Measurements from ENCODE around the gene FAM193B. TPM values are rescaled to one million over a fixed set of nuclear protein-coding genes. Genes with fewer than 3 reads are reported as not detected.
A peak's percentile ranks its signal among the peaks of the same experiment; 100 is the strongest.

Gene FAM193B
- total and polyA plus RNA-seq, 4 donors = 14.3 to 31.8 (median 15.8) TPM

DNA sequence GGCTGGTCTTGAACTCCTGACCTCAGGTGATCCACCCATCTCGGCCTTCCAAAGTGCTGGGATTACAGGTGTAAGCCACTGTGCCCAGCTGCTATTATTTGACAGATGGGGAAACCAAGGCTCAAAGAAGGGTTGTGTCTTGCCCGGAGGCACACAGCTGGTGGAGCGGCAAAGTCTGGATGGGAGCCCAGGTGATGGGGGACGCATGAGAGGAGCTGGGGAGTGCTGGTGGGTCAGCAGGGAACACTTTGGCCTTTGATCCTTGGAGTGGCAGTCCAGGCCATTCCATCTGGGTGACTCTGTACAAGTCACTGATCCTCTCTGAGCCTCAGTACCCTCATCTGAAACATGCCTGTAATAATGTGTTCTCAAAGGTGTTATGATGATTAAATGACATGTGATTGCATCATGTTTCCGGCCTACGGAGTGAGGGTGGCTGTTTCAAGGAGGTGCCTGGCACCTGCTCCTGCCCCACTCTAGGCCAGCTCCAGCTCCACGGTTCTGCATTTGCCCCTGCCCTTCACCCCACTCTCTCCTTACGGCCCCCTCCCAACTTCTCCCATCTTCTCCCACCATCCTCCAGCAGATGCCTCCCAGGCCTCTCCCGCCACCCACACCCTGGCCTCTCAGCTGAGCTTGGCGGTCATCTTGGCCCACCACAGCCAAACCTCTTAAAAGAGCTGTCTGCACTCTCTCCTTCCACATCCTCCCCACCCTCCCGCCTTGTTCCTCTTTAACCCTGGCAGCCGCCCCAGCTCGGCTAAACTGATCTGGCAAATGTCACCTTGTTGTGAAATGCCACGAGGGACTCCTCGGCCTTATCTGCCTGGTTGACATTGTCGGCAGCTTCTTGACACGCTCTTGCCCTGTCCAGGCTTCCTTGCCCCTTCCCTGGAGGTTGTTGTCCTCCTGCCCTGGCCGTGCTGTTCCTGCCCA, 75.4 kb downstream of the FAM193B start:
- peaks cover 5 to 19% (median 15%) of the 10 kb centered on the region in 4 donors for H3K4me1 ChIP-seq (ENCODE audit: control insufficient read depth in 4 of 4, insufficient read depth in 4 of 4, low read length in 3 of 4)
- H3K9ac ChIP-seq (ENCODE audit: low read depth in 1 of 2, low read length in 2 of 2) = no peak overlapping the region
- H3K9me3 ChIP-seq (ENCODE audit: control insufficient read depth in 4 of 4, low read length in 3 of 4) = no peaks in the 10 kb centered on the region
- TF ChIP-seq HNF4G (IDR thresholded peaks at IDR 0.05) (no peak), GABPA (IDR thresholded peaks at IDR 0.05 in 1 of 2, conservative IDR thresholded peaks at IDR 0.05 in 1 of 2) (no peak), YY1 (IDR thresholded peaks at IDR 0.05) (no peak), JUND (IDR thresholded peaks at IDR 0.05) (no peak), NR2F2 (IDR thresholded peaks at IDR 0.05) (no peak), SP1 (IDR thresholded peaks at IDR 0.05) (no peak), TAF1 (conservative IDR thresholded peaks at IDR 0.05) (no peak), FOXA1 (IDR thresholded peaks at IDR 0.05) (peak; percentile 18), RAD21 (IDR thresholded peaks at IDR 0.05) (no peak), EGR1 (IDR thresholded peaks at IDR 0.05; ENCODE audit: low read depth in 2 of 2) (no peak), FOXA2 (IDR thresholded peaks at IDR 0.05) (no peak), HNF4A (conservative IDR thresholded peaks at IDR 0.05) (peak in 1 of 2 donors; percentile 52), RXRA (IDR thresholded peaks at IDR 0.05) (peak in 1 of 2 donors; percentile 63)
- TF ChIP-seq, protein P1, sequence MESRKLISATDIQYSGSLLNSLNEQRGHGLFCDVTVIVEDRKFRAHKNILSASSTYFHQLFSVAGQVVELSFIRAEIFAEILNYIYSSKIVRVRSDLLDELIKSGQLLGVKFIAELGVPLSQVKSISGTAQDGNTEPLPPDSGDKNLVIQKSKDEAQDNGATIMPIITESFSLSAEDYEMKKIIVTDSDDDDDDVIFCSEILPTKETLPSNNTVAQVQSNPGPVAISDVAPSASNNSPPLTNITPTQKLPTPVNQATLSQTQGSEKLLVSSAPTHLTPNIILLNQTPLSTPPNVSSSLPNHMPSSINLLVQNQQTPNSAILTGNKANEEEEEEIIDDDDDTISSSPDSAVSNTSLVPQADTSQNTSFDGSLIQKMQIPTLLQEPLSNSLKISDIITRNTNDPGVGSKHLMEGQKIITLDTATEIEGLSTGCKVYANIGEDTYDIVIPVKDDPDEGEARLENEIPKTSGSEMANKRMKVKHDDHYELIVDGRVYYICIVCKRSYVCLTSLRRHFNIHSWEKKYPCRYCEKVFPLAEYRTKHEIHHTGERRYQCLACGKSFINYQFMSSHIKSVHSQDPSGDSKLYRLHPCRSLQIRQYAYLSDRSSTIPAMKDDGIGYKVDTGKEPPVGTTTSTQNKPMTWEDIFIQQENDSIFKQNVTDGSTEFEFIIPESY (IDR thresholded peaks at IDR 0.05) = no peak
- TF ChIP-seq, protein P2, sequence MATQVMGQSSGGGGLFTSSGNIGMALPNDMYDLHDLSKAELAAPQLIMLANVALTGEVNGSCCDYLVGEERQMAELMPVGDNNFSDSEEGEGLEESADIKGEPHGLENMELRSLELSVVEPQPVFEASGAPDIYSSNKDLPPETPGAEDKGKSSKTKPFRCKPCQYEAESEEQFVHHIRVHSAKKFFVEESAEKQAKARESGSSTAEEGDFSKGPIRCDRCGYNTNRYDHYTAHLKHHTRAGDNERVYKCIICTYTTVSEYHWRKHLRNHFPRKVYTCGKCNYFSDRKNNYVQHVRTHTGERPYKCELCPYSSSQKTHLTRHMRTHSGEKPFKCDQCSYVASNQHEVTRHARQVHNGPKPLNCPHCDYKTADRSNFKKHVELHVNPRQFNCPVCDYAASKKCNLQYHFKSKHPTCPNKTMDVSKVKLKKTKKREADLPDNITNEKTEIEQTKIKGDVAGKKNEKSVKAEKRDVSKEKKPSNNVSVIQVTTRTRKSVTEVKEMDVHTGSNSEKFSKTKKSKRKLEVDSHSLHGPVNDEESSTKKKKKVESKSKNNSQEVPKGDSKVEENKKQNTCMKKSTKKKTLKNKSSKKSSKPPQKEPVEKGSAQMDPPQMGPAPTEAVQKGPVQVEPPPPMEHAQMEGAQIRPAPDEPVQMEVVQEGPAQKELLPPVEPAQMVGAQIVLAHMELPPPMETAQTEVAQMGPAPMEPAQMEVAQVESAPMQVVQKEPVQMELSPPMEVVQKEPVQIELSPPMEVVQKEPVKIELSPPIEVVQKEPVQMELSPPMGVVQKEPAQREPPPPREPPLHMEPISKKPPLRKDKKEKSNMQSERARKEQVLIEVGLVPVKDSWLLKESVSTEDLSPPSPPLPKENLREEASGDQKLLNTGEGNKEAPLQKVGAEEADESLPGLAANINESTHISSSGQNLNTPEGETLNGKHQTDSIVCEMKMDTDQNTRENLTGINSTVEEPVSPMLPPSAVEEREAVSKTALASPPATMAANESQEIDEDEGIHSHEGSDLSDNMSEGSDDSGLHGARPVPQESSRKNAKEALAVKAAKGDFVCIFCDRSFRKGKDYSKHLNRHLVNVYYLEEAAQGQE (IDR thresholded peaks at IDR 0.05) = no peak
- TF ChIP-seq, protein P3, sequence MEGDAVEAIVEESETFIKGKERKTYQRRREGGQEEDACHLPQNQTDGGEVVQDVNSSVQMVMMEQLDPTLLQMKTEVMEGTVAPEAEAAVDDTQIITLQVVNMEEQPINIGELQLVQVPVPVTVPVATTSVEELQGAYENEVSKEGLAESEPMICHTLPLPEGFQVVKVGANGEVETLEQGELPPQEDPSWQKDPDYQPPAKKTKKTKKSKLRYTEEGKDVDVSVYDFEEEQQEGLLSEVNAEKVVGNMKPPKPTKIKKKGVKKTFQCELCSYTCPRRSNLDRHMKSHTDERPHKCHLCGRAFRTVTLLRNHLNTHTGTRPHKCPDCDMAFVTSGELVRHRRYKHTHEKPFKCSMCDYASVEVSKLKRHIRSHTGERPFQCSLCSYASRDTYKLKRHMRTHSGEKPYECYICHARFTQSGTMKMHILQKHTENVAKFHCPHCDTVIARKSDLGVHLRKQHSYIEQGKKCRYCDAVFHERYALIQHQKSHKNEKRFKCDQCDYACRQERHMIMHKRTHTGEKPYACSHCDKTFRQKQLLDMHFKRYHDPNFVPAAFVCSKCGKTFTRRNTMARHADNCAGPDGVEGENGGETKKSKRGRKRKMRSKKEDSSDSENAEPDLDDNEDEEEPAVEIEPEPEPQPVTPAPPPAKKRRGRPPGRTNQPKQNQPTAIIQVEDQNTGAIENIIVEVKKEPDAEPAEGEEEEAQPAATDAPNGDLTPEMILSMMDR (IDR thresholded peaks at IDR 0.05; ENCODE audit: low read depth, low read length, missing input control) = no peak
- TF ChIP-seq, protein P4, sequence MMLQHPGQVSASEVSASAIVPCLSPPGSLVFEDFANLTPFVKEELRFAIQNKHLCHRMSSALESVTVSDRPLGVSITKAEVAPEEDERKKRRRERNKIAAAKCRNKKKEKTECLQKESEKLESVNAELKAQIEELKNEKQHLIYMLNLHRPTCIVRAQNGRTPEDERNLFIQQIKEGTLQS (IDR thresholded peaks at IDR 0.05) = no peak
- TF ChIP-seq, protein P5, sequence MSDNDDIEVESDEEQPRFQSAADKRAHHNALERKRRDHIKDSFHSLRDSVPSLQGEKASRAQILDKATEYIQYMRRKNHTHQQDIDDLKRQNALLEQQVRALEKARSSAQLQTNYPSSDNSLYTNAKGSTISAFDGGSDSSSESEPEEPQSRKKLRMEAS (IDR thresholded peaks at IDR 0.05) = no peak
- no peak overlapping the region for H3K4me3 ChIP-seq (ENCODE audit: low read depth in 1 of 3, low read length in 3 of 3)
- peak overlapping the region; percentile 42 to 48 for H3K27ac ChIP-seq (ENCODE audit: low read depth in 1 of 2, low read length in 2 of 2)
- H3K27me3 ChIP-seq (ENCODE audit: control insufficient read depth in 4 of 4, insufficient read depth in 4 of 4, low read length in 3 of 4) = no peaks in the 10 kb centered on the region
- no peak for DNase-seq (ENCODE audit: low spot score)
- 34% methylated on average over 18 of the region's 18 CpGs for WGBS
- no peaks in the 10 kb centered on the region for H3K36me3 ChIP-seq (ENCODE audit: control insufficient read depth in 4 of 4, insufficient read depth in 3 of 4, low read depth in 1 of 4, low read length in 3 of 4)
